BE2C (cell line): ENCODE data around the gene GNB2.
"Not testable (repeated sequence)": the region's sequence is repeated elsewhere in the genome, so short reads cannot be mapped to it uniquely, and the experiment has no call there.

Experiments used
- DNase-seq: peaks from one replicate; pipeline ENCODE4 v3.0.0-alpha.2; 2020
- H3K27me3 ChIP-seq: fragments of 250-450 bp; sonication (Bioruptor Pico); 2 replicates; pipeline ENCODE4 v1.5.1; 2020; ENCODE audit warnings: mild to moderate bottlenecking
- H3K36me3 ChIP-seq: fragments of 250-450 bp; sonication (Bioruptor Pico); 2 replicates; pipeline ENCODE4 v1.5.1; 2020; ENCODE audit warnings: mild to moderate bottlenecking
- H3K4me1 ChIP-seq: fragments of 250-450 bp; sonication (Bioruptor Pico); 2 replicates; pipeline ENCODE4 v1.5.1; 2020
- H3K4me3 ChIP-seq: 2 replicates; pipeline ENCODE4 v1.5.1; 2011; ENCODE audit warnings: low read depth, low read length
- H3K9me3 ChIP-seq: fragments of 250-450 bp; sonication (Bioruptor Pico); 2 replicates; pipeline ENCODE4 v1.5.1; 2020
- TF ChIP-seq, protein P1 (sequence below): IDR thresholded peaks from 2 replicates; pipeline ENCODE4 v1.5.1; 2012; ENCODE audit warnings: mild to moderate bottlenecking, low read depth, low read length

Gene GNB2

GRCh38 chr7:100655908-100656674 lies 17.4 kb upstream of the GNB2 start, which contains the start of gene ACTL6B:
Gene ACTL6B, minus strand, starts transcription at chr7:100656448. Its CDS starts 94 bp downstream, at chr7:100656354.
- TF ChIP-seq, protein P1, sequence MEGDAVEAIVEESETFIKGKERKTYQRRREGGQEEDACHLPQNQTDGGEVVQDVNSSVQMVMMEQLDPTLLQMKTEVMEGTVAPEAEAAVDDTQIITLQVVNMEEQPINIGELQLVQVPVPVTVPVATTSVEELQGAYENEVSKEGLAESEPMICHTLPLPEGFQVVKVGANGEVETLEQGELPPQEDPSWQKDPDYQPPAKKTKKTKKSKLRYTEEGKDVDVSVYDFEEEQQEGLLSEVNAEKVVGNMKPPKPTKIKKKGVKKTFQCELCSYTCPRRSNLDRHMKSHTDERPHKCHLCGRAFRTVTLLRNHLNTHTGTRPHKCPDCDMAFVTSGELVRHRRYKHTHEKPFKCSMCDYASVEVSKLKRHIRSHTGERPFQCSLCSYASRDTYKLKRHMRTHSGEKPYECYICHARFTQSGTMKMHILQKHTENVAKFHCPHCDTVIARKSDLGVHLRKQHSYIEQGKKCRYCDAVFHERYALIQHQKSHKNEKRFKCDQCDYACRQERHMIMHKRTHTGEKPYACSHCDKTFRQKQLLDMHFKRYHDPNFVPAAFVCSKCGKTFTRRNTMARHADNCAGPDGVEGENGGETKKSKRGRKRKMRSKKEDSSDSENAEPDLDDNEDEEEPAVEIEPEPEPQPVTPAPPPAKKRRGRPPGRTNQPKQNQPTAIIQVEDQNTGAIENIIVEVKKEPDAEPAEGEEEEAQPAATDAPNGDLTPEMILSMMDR = no peak
- H3K9me3 ChIP-seq = no peaks in the 10 kb centered on the region
- H3K4me3 ChIP-seq = peak within 1 kb of the TSS; percentile 69
- peak; percentile 85 for DNase-seq
- H3K27me3 ChIP-seq = no peaks in the 10 kb centered on the region
- no peaks in the 10 kb centered on the region for H3K4me1 ChIP-seq
- no peaks in the 10 kb centered on the region for H3K36me3 ChIP-seq

- H3K36me3 ChIP-seq, H3K9me3 ChIP-seq, H3K4me3 ChIP-seq, H3K27me3 ChIP-seq, DNase-seq, H3K4me1 ChIP-seq: not testable (repeated sequence)
Measured at GRCh38 chr7:100662194-100662776, 11.3 kb upstream of the GNB2 start.

DNA sequence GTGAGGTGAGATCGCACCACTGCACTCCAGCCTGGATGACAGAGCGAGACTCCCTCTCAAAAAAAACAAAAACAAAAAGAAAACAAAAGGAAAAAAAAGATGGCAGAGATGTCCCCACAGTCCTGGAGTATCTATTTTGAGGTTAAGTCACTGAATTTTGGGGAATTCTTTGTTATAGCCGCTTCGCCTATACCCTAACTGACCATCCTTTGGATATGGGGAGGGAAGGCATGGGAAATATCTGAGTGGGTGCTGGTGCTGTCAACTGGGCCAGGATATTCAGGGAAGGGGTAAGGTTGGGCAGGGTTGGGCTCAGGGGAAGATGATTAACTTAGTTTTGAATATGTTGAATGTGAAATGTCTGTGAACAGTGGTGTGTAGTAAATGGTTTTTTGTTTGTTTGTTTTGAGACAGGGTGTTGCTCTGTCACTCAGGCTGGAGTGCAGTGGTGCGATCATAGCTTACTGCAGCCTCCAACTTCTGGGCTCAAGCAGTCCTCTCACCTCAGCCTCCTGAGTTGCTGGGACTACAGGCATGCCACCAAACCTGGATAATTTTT lies 8.3 kb upstream of the GNB2 start:
- no peaks in the 10 kb centered on the region for H3K4me1 ChIP-seq
- no peaks in the 10 kb centered on the region for H3K36me3 ChIP-seq
- TF ChIP-seq, protein P1 = no peak
- no peaks in the 10 kb centered on the region for H3K9me3 ChIP-seq
- H3K4me3 ChIP-seq = no peak overlapping the region
- no peaks in the 10 kb centered on the region for H3K27me3 ChIP-seq
- no peak for DNase-seq

DNA sequence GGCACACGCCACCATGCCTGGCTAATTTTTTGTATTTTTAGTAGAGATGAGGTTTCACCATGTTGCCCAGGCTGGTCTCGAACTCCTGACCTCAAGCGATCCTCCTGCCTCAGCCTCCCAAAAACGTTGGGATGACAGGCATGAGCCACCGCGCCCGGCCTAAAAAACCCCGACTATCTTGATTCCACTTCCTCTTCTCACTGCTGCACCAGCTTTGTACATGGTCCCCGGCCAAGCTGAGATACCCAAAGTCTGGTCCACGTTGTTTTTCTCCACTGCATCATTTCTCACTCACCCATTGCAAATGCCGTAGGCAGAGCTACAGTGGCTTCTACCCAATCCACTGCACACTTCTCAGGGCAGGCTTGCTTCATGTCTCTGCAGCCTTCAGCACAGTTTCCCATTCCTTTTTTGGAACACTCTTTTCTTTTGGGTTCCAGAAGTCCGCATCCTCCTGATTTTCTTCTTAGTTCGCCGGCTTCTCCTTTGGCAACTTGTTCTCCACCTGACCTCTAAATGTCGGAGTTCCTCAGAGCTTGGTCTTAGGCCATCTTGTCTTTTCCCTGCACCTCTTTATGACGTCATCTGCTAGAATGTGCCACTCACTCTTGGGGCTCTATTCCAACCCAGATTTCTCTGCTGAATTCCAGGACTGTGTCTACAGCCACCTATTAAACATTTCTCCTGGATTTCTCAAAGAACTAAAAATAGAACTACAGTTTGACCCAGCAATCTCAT lies 6.0 kb upstream of the GNB2 start:
- Histone ChIP-seq H3K4me1 (no peaks in the 10 kb centered on the region), H3K4me3 (no peak overlapping the region), H3K36me3 (no peaks in the 10 kb centered on the region), H3K27me3 (no peaks in the 10 kb centered on the region), H3K9me3 (no peaks in the 10 kb centered on the region)
- TF ChIP-seq, protein P1 = no peak
- DNase-seq = no peak

- no peaks in the 10 kb centered on the region for H3K36me3 ChIP-seq
Measured at GRCh38 chr7:100668069-100668449, 5.5 kb upstream of the GNB2 start.

GRCh38 chr7:100669106-100669505 lies 4.4 kb upstream of the GNB2 start:
- H3K36me3 ChIP-seq, DNase-seq, H3K4me1 ChIP-seq, H3K27me3 ChIP-seq, H3K9me3 ChIP-seq, H3K4me3 ChIP-seq: not testable (repeated sequence)

More at GRCh38 chr7:100668069-100668449, 5.5 kb upstream of the GNB2 start:
- no peak for DNase-seq
- H3K4me1 ChIP-seq = no peaks in the 10 kb centered on the region
- H3K27me3 ChIP-seq = no peaks in the 10 kb centered on the region
- H3K9me3 ChIP-seq = no peaks in the 10 kb centered on the region
- H3K4me3 ChIP-seq = no peak overlapping the region
- TF ChIP-seq, protein P1 = no peak
